OCI-LY7 (cell line): ENCODE measurements around the gene ZNF343. TPM values are rescaled to one million over a fixed set of nuclear protein-coding genes. Genes with fewer than 3 reads are reported as not detected.

Experiments
- BruUV-seq: library from RNA; stranded (reverse); fragments of 400-500 nt; replicated peaks from 2 replicates; lab custom pipeline; 2021; lab: Mats Ljungman, UMichigan
- CTCF ChIA-PET: fragments of 300-600 bp; sonication (Branson Sonifier 250); formaldehyde crosslinking; loops from one replicate; lab custom pipeline; 2022; ENCODE audit warnings: antibody characterized with exemption; ENCODE audit not compliant: unreplicated experiment; lab: Charles Lee
- POLR2A ChIA-PET: fragments of 300-600 bp; sonication (Branson Sonifier 250); formaldehyde crosslinking; loops from one replicate; lab custom pipeline; 2022; ENCODE audit warnings: antibody characterized with exemption; lab: Charles Lee
- DNase-seq: peaks from one replicate; pipeline ENCODE4 v3.0.0-alpha.2; 2015; ENCODE audit warnings: low spot score
- H2AFZ ChIP-seq: fragments of 200-600 bp; sonication (generic), shearing (Covaris generic); 2 replicates; pipeline ENCODE4 v1.6.1; 2014; ENCODE audit warnings: mild to moderate bottlenecking, antibody characterized with exemption, low read length, moderate library complexity
- H3K27ac ChIP-seq: fragments of 200-600 bp; sonication (generic); 2 replicates; pipeline ENCODE4 v1.5.1; 2014; ENCODE audit warnings: mixed run types, low read depth, mild to moderate bottlenecking, moderate library complexity, low read length, inconsistent platforms; ENCODE audit not compliant: poor library complexity, severe bottlenecking
- H3K36me3 ChIP-seq: fragments of 200-600 bp; sonication (generic); 2 replicates; pipeline ENCODE4 v1.6.1; 2014; ENCODE audit warnings: mild to moderate bottlenecking, antibody characterized with exemption, low read length, moderate library complexity, mixed read lengths; ENCODE audit not compliant: insufficient read depth
- H3K4me1 ChIP-seq: fragments of 200-600 bp; sonication (generic); 2 replicates; pipeline ENCODE4 v1.5.1; 2014; ENCODE audit warnings: mild to moderate bottlenecking, low read length; ENCODE audit not compliant: insufficient read depth, poor library complexity, severe bottlenecking
- H3K4me2 ChIP-seq: fragments of 200-600 bp; sonication (generic); 2 replicates; pipeline ENCODE4 v1.6.1; 2014; ENCODE audit warnings: mild to moderate bottlenecking, low read length
- H3K4me3 ChIP-seq: fragments of 200-600 bp; sonication (generic); 2 replicates; pipeline ENCODE4 v1.5.1; 2014; ENCODE audit warnings: mild to moderate bottlenecking, low read depth, low read length; ENCODE audit not compliant: poor library complexity, severe bottlenecking
- H3K79me2 ChIP-seq: fragments of 200-600 bp; sonication (generic); 2 replicates; pipeline ENCODE4 v1.6.1; 2016; ENCODE audit warnings: low read depth, mild to moderate bottlenecking, low read length, moderate library complexity, mixed read lengths; ENCODE audit not compliant: insufficient read depth
- H3K9me2 ChIP-seq: fragments of 200-600 bp; sonication (generic); 2 replicates; pipeline ENCODE4 v1.6.1; 2016; ENCODE audit warnings: mild to moderate bottlenecking, low read length, mixed read lengths; ENCODE audit not compliant: insufficient read depth
- H3K9me3 ChIP-seq: fragments of 200-600 bp; sonication (generic); 2 replicates; pipeline ENCODE4 v1.6.1; 2014; ENCODE audit warnings: mild to moderate bottlenecking, mixed run types, low read length, mixed read lengths
- H4K20me1 ChIP-seq: fragments of 200-600 bp; sonication (generic); 2 replicates; pipeline ENCODE4 v1.6.1; 2014; ENCODE audit warnings: mild to moderate bottlenecking, antibody characterized with exemption, low read length, moderate library complexity, mixed read lengths; ENCODE audit not compliant: insufficient read depth
- CTCF ChIP-seq: fragments of 200-600 bp; sonication (generic); conservative IDR thresholded peaks from 2 replicates; pipeline ENCODE4 v1.5.1; 2014; ENCODE audit warnings: mild to moderate bottlenecking, antibody characterized with exemption, low read length, moderate library complexity, mixed read lengths
- EZH2phosphoT487 ChIP-seq: fragments of 200-600 bp; sonication (generic); IDR thresholded peaks from 2 replicates; pipeline ENCODE4 v1.6.1; 2018; ENCODE audit warnings: low read depth, borderline replicate concordance, mild to moderate bottlenecking, mixed run types, antibody characterized with exemption, low read length, moderate library complexity, mixed read lengths
- intact Hi-C: fragments of 100-400 bp; cut with micrococcal nuclease; formaldehyde crosslinking; loops from one replicate; pipeline ENCODE4 v1.10.0; 2022; ENCODE audit not compliant: unreplicated experiment
- total RNA-seq, 2 experiments: library from RNA; depleted of rRNA in 1 of 2; stranded (reverse); fragments of >200 nt in 1 of 2; shearing (Covaris generic) in 1 of 2; gene quantifications; 2 replicates each; pipeline ENCODE4 v1.2.3, GENCODE V29; 2014 to 2022

The ZNF343 gene
- total RNA-seq, 2 experiments from 2014 or later: 7.1 to 11.9 TPM

- no peaks in the 10 kb centered on the region for H3K9me2 ChIP-seq
- intact Hi-C loops: no loop called here
- no peaks in the 10 kb centered on the region for H3K36me3 ChIP-seq
- no peak for DNase-seq
- no peak overlapping the region for H3K4me3 ChIP-seq
- TF ChIP-seq EZH2phosphoT487: no peak
- TF ChIP-seq CTCF: no peak
- no peaks in the 10 kb centered on the region for H3K79me2 ChIP-seq
- no peak overlapping the region for H3K27ac ChIP-seq
- H2AFZ ChIP-seq: no peak overlapping the region
- no peaks in the 10 kb centered on the region for H3K4me1 ChIP-seq
- no peaks in the 10 kb centered on the region for H3K9me3 ChIP-seq
- BruUV-seq: no TSS peak
- POLR2A ChIA-PET: no interaction called here
- CTCF ChIA-PET: no interaction called here
- no peaks in the 10 kb centered on the region for H4K20me1 ChIP-seq
- no peak overlapping the region for H3K4me2 ChIP-seq
These were observed 28.4 kb upstream of the ZNF343 start for GRCh38 chr20:2537101-2537500.

- Histone ChIP-seq H3K4me3 (no peak within 1 kb of the TSS), H3K9me3 (no peaks in the 10 kb centered on the region), H4K20me1 (no peaks in the 10 kb centered on the region), H3K27ac (no peak within 1 kb of the TSS), H2AFZ (no peak within 1 kb of the TSS), H3K79me2 (no peaks in the 10 kb centered on the region), H3K9me2 (no peaks in the 10 kb centered on the region), H3K36me3 (no peaks in the 10 kb centered on the region), H3K4me1 (no peaks in the 10 kb centered on the region), H3K4me2 (no peak within 1 kb of the TSS)
- no peak for DNase-seq
- CTCF ChIA-PET: no interaction called here
- POLR2A ChIA-PET: no interaction called here
- intact Hi-C loops: no loop called here
- no peak for TF ChIP-seq CTCF
- TF ChIP-seq EZH2phosphoT487: no peak
- BruUV-seq: no TSS peak
These were observed 27.9 kb upstream of the ZNF343 start, which contains the start of gene TMC2 for GRCh38 chr20:2536560-2536986. TMC2 (plus strand) TSS chr20:2536573; CDS start chr20:2536622, 49 bp downstream.

- no TSS peak for BruUV-seq
- Histone ChIP-seq H3K9me3 (no peaks in the 10 kb centered on the region), H3K4me3 (no peak overlapping the region), H3K79me2 (no peaks in the 10 kb centered on the region), H3K9me2 (no peaks in the 10 kb centered on the region), H4K20me1 (no peaks in the 10 kb centered on the region), H3K27ac (no peak overlapping the region), H3K4me1 (no peaks in the 10 kb centered on the region), H2AFZ (no peak overlapping the region), H3K4me2 (no peak overlapping the region), H3K36me3 (no peaks in the 10 kb centered on the region)
- DNase-seq: no peak
- TF ChIP-seq CTCF (no peak), EZH2phosphoT487 (no peak)
- CTCF ChIA-PET: no interaction called here
- intact Hi-C loops: no loop called here
- POLR2A ChIA-PET: no interaction called here
These were observed 27.2 kb upstream of the ZNF343 start for GRCh38 chr20:2535711-2536559.
